ENCODE data around the gene IFT43.

IFT43 gene

GRCh38 chr14:76063327-76063726 lies 77.8 kb downstream of the IFT43 start:
- TF ChIP-seq CTCF (IDR thresholded peaks at IDR 0.05; ENCODE audit: low read depth, low read length): no peak
- H3K4me3 ChIP-seq (replicated peaks in 1 of 2; ENCODE audit: low read depth in 2 of 2, low read length in 2 of 2): no peak overlapping the region
- DNase-seq (ENCODE audit: low read depth in 2 of 2): no peak

- TF ChIP-seq CTCF (IDR thresholded peaks at IDR 0.05; ENCODE audit: low read depth, low read length): no peak
- no peak for DNase-seq (ENCODE audit: low read depth in 2 of 2)
Observed at GRCh38 chr14:76065519-76065918, 80.0 kb downstream of the IFT43 start.

GRCh38 chr14:76067536-76067935 lies 82.0 kb downstream of the IFT43 start:
- H3K4me3 ChIP-seq (replicated peaks in 1 of 2; ENCODE audit: low read depth in 2 of 2, low read length in 2 of 2): no peak overlapping the region
- no peak for TF ChIP-seq CTCF (IDR thresholded peaks at IDR 0.05; ENCODE audit: low read depth, low read length)
- no peak for DNase-seq (ENCODE audit: low read depth in 2 of 2)

More at GRCh38 chr14:76065519-76065918, 80.0 kb downstream of the IFT43 start:
- no peak overlapping the region for H3K4me3 ChIP-seq (replicated peaks in 1 of 2; ENCODE audit: low read depth in 2 of 2, low read length in 2 of 2)

- no peak for DNase-seq (ENCODE audit: low read depth in 2 of 2)
- H3K4me3 ChIP-seq (replicated peaks in 1 of 2; ENCODE audit: low read depth in 2 of 2, low read length in 2 of 2): no peak overlapping the region
- no peak for TF ChIP-seq CTCF (IDR thresholded peaks at IDR 0.05; ENCODE audit: low read depth, low read length)
Observed at GRCh38 chr14:76073717-76074116, 88.2 kb downstream of the IFT43 start.

- peak in 1 of 2 donors; percentile 7 for DNase-seq (ENCODE audit: low read depth in 2 of 2)
- no peak for TF ChIP-seq CTCF (IDR thresholded peaks at IDR 0.05; ENCODE audit: low read depth, low read length)
- no peak overlapping the region for H3K4me3 ChIP-seq (replicated peaks in 1 of 2; ENCODE audit: low read depth in 2 of 2, low read length in 2 of 2)
Observed at GRCh38 chr14:76077340-76077739, 91.8 kb downstream of the IFT43 start.

GRCh38 chr14:76078501-76078900 lies 92.9 kb downstream of the IFT43 start:
- no peak for DNase-seq (ENCODE audit: low read depth in 2 of 2)
- H3K4me3 ChIP-seq (replicated peaks in 1 of 2; ENCODE audit: low read depth in 2 of 2, low read length in 2 of 2): no peak overlapping the region
- TF ChIP-seq CTCF (IDR thresholded peaks at IDR 0.05; ENCODE audit: low read depth, low read length): no peak

GRCh38 chr14:76080025-76080424 lies 94.5 kb downstream of the IFT43 start:
- no peak for DNase-seq (ENCODE audit: low read depth in 2 of 2)
- no peak for TF ChIP-seq CTCF (IDR thresholded peaks at IDR 0.05; ENCODE audit: low read depth, low read length)
- H3K4me3 ChIP-seq (replicated peaks in 1 of 2; ENCODE audit: low read depth in 2 of 2, low read length in 2 of 2): no peak overlapping the region

Data from cardiac fibroblast (primary cell).